ENCODE results near the gene AHCTF1.

DNA sequence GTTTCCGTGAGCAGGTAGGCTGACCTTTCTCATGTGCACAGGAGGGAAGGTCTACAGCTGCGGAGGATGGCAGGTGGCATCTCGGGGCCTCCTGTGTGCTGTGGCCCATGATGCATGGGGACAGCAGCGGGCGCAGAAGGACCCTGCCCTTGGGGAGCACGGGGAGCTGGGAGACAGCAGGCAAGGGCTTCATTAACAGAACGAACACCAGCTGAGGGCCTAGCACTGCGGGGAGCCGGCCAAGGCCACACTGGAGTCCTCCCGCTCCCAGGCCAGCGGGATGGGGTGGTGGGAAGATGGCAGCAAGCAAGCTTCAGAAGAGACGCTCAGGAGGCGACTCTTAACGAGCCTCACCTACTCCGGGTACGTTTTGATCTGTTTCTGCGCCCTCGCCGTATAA, 140.9 kb downstream of the AHCTF1 start:
- TF ChIP-seq, protein P1, sequence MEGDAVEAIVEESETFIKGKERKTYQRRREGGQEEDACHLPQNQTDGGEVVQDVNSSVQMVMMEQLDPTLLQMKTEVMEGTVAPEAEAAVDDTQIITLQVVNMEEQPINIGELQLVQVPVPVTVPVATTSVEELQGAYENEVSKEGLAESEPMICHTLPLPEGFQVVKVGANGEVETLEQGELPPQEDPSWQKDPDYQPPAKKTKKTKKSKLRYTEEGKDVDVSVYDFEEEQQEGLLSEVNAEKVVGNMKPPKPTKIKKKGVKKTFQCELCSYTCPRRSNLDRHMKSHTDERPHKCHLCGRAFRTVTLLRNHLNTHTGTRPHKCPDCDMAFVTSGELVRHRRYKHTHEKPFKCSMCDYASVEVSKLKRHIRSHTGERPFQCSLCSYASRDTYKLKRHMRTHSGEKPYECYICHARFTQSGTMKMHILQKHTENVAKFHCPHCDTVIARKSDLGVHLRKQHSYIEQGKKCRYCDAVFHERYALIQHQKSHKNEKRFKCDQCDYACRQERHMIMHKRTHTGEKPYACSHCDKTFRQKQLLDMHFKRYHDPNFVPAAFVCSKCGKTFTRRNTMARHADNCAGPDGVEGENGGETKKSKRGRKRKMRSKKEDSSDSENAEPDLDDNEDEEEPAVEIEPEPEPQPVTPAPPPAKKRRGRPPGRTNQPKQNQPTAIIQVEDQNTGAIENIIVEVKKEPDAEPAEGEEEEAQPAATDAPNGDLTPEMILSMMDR (IDR thresholded peaks at IDR 0.05), result no peak
- TF ChIP-seq EP300 (IDR thresholded peaks at IDR 0.05), result no peak

Measured in sigmoid colon (tissue), 4 donors.